Keratinocyte (primary cell): ENCODE data around the gene EPOP. TPM values are rescaled to one million over a fixed set of nuclear protein-coding genes. Genes with fewer than 3 reads are reported as not detected.

Experiments used
- DNase-seq: peaks from one replicate; pipeline ENCODE4 v3.0.0-alpha.2; 2011; ENCODE audit warnings: low read depth, missing footprints, low spot score
- FAIRE-seq: peaks from 2 replicates; lab custom pipeline; 2011; peaks lifted over from hg19 to GRCh38; lab: Jason Lieb, UNC
- H2AFZ ChIP-seq: 2 replicates; pipeline ENCODE4 v1.6.0; 2012; ENCODE audit warnings: low read length, control low read depth, inconsistent platforms; ENCODE audit not compliant: control insufficient read depth
- H3K27ac ChIP-seq: 2 replicates; pipeline ENCODE4 v1.5.1; 2011; ENCODE audit warnings: low read length; ENCODE audit not compliant: control insufficient read depth, insufficient read depth
- H3K27me3 ChIP-seq: 3 replicates; pipeline ENCODE4 v1.6.0; 2011; ENCODE audit warnings: low read length; ENCODE audit not compliant: control insufficient read depth, insufficient read depth; ENCODE audit errors: extremely low read depth
- H3K36me3 ChIP-seq, 2 experiments: 2 replicates in 1 of 2; 3 replicates in 1 of 2; pipeline ENCODE4 v1.5.1; 2011; ENCODE audit warnings: low read length in 2 of 2, mild to moderate bottlenecking in 1 of 2; ENCODE audit not compliant: control insufficient read depth in 2 of 2, insufficient read depth in 2 of 2; ENCODE audit errors: extremely low read depth in 1 of 2
- H3K4me1 ChIP-seq: 3 replicates; pipeline ENCODE4 v1.5.1; 2011; ENCODE audit warnings: low read length; ENCODE audit not compliant: control insufficient read depth, insufficient read depth; ENCODE audit errors: extremely low read depth
- H3K4me2 ChIP-seq: 3 replicates; pipeline ENCODE4 v1.6.0; 2011; ENCODE audit warnings: low read depth, low read length; ENCODE audit not compliant: control insufficient read depth, insufficient read depth; ENCODE audit errors: extremely low read depth
- H3K4me3 ChIP-seq, 3 experiments: fragments of 200-600 bp in 1 of 3; sonication (generic) in 1 of 3; 2 replicates in 2 of 3; 3 replicates in 1 of 3; pipeline ENCODE4 v1.5.1; 2011 to 2016; ENCODE audit warnings: low read length in 3 of 3, mild to moderate bottlenecking in 3 of 3, control low read depth in 2 of 3, inconsistent platforms in 1 of 3, low read depth in 1 of 3, mixed read lengths in 1 of 3, mixed run types in 1 of 3, moderate library complexity in 1 of 3; ENCODE audit not compliant: control insufficient read depth in 2 of 3, insufficient read depth in 2 of 3; ENCODE audit errors: extremely low read depth in 1 of 3
- H3K79me2 ChIP-seq: 2 replicates; pipeline ENCODE4 v1.6.0; 2012; ENCODE audit warnings: low read length; ENCODE audit not compliant: control insufficient read depth, insufficient read depth
- H3K9ac ChIP-seq: 3 replicates; pipeline ENCODE4 v1.6.0; 2011; ENCODE audit warnings: low read length; ENCODE audit not compliant: control insufficient read depth, insufficient read depth; ENCODE audit errors: extremely low read depth
- H3K9me1 ChIP-seq: 3 replicates; pipeline ENCODE4 v1.6.0; 2011; ENCODE audit warnings: low read length; ENCODE audit not compliant: control insufficient read depth, insufficient read depth; ENCODE audit errors: extremely low read depth
- H3K9me3 ChIP-seq: 2 replicates; pipeline ENCODE4 v1.5.1; 2012; ENCODE audit warnings: low read depth, low read length; ENCODE audit not compliant: control insufficient read depth
- H4K20me1 ChIP-seq: 3 replicates; pipeline ENCODE4 v1.6.0; 2011; ENCODE audit warnings: low read length; ENCODE audit not compliant: control insufficient read depth, insufficient read depth; ENCODE audit errors: extremely low read depth
- CTCF ChIP-seq, 3 experiments: IDR thresholded peaks in 1 of 3; conservative IDR thresholded peaks in 1 of 3; optimal IDR thresholded peaks in 1 of 3; 2 replicates in 2 of 3; 3 replicates in 1 of 3; pipeline versions ENCODE3 to v1.5.1; 2011; ENCODE audit warnings: low read length in 3 of 3, mild to moderate bottlenecking in 3 of 3, moderate library complexity in 2 of 3, control low read depth in 1 of 3, inconsistent platforms in 1 of 3; ENCODE audit not compliant: insufficient read depth in 2 of 3; ENCODE audit errors: extremely low read depth in 1 of 3
- EZH2 ChIP-seq: IDR thresholded peaks from one replicate; pipeline ENCODE4 v1.6.1; 2012; ENCODE audit warnings: inconsistent platforms, mild to moderate bottlenecking, low read length, moderate library complexity
- dilution Hi-C: fragments of 300-500 bp; cut with MboI; formaldehyde crosslinking; loops from one replicate; pipeline ENCODE4 v1.7.0; 2020; ENCODE audit warnings: low sequenced_read_pairs; ENCODE audit not compliant: extremely low pct_ligation_motif_present
- polyA plus RNA-seq, 5 experiments: library from polyadenylated mRNA; depleted of rRNA in 3 of 5; stranded (reverse) in 3 of 5; stranded (forward) in 1 of 5; unstranded in 1 of 5; fragments of >200 nt; gene quantifications; 1 replicate in 1 of 5; 2 replicates in 3 of 5; 3 replicates in 1 of 5; pipeline versions ENCODE4 v1.2.1 to v1.2.3, GENCODE V29; 2011 to 2012; ENCODE audit warnings: missing spikeins in 2 of 5, low read depth in 1 of 5, low replicate concordance in 1 of 5

EPOP gene
- polyA plus RNA-seq, 1 donor (not counting 4 experiments of a cell fraction or from before 2014, with no cell fraction given) = 3.2 TPM

GRCh38 chr17:38672788-38673706 lies 1.7 kb downstream of the EPOP start:
- no peak overlapping the region for H2AFZ ChIP-seq
- no peak for TF ChIP-seq EZH2
- no peak for TF ChIP-seq CTCF (optimal IDR thresholded peaks at IDR 0.05 in 1 of 3, IDR thresholded peaks at IDR 0.05 in 1 of 3, conservative IDR thresholded peaks at IDR 0.05 in 1 of 3; ENCODE audit: extremely low read depth in 1 of 3, insufficient read depth in 2 of 3, low read length in 3 of 3)
- dilution Hi-C loops = no loop called here
- no peaks in the 10 kb centered on the region for H3K79me2 ChIP-seq
- H3K4me2 ChIP-seq = peak overlapping the region; percentile 88
- FAIRE-seq = no peak
- H3K27ac ChIP-seq = no peak overlapping the region
- no peaks in the 10 kb centered on the region for H4K20me1 ChIP-seq
- DNase-seq = no peak
- no peaks in the 10 kb centered on the region for H3K9me3 ChIP-seq
- peak overlapping the region; percentile 65 for H3K9ac ChIP-seq
- H3K27me3 ChIP-seq = peaks cover 24% of the 10 kb centered on the region
- H3K4me1 ChIP-seq = peaks cover 15% of the 10 kb centered on the region
- H3K4me3 ChIP-seq = peak overlapping the region; percentile 64 to 72 (median 69)
- H3K9me1 ChIP-seq = no peaks in the 10 kb centered on the region
- no peaks in the 10 kb centered on the region for H3K36me3 ChIP-seq

GRCh38 chr17:38671939-38672720 lies 2.6 kb downstream of the EPOP start:
- Histone ChIP-seq H3K79me2 (no peaks in the 10 kb centered on the region), H3K9me1 (no peaks in the 10 kb centered on the region), H3K27ac (no peak overlapping the region), H4K20me1 (no peaks in the 10 kb centered on the region), H2AFZ (no peak overlapping the region), H3K4me3 (no peak overlapping the region), H3K9ac (no peak overlapping the region), H3K4me2 (peak overlapping the region; percentile 27), H3K27me3 (peaks cover 24% of the 10 kb centered on the region), H3K9me3 (no peaks in the 10 kb centered on the region), H3K36me3 (no peaks in the 10 kb centered on the region), H3K4me1 (peaks cover 13% of the 10 kb centered on the region)
- dilution Hi-C loops = no loop called here
- no peak for FAIRE-seq
- no peak for DNase-seq
- TF ChIP-seq EZH2 = no peak
- no peak for TF ChIP-seq CTCF (optimal IDR thresholded peaks at IDR 0.05 in 1 of 3, IDR thresholded peaks at IDR 0.05 in 1 of 3, conservative IDR thresholded peaks at IDR 0.05 in 1 of 3; ENCODE audit: extremely low read depth in 1 of 3, insufficient read depth in 2 of 3, low read length in 3 of 3)
